Measurements from ENCODE around the gene GEMIN7. TPM values are rescaled to one million over a fixed set of nuclear protein-coding genes. Genes with fewer than 3 reads are reported as not detected.

GEMIN7 gene
- total RNA-seq, 1 donor from 2014 or later, result 63.6 TPM

- no peak for TF ChIP-seq CTCF (IDR thresholded peaks at IDR 0.05; ENCODE audit: insufficient read depth, low read length, poor library complexity, severe bottlenecking)
- DNase-seq (ENCODE audit: low read depth), result no peak
- no peaks in the 10 kb centered on the region for H3K27me3 ChIP-seq (ENCODE audit: control insufficient read depth, insufficient read depth, low read length)
- H3K4me3 ChIP-seq (ENCODE audit: low read depth, low read length), result no peak overlapping the region
- peaks cover 5% of the 10 kb centered on the region for H3K36me3 ChIP-seq (ENCODE audit: control insufficient read depth, insufficient read depth, low read length)
These were observed 21.6 kb upstream of the GEMIN7 start for GRCh38 chr19:45057444-45057843.

DNA sequence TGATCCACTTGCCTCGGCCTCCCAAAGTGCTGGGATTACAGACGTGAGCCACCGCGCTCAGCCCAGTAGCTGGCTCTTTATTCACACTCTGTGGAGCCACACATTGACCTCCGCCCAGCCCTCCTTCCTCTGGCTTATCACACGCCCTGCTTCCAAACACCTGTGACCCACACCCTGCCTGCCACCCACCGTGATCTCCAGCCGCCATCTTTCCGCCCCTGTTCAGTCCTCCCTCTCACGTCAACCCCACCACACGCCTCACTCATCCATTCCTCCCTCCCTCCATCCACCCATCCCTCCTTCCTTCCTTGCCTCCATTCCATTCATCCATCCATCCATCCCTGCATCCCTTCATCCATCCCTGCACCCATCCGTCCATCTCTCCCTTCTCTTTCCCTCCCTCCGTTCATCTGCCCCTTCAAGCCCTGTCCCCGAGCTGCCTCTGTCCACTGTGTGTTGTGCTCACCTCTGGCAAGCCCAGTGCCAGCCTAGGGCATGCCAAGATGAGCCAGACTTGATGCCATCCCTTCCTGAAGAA is 20.4 kb upstream of the GEMIN7 start:
- TF ChIP-seq CTCF (IDR thresholded peaks at IDR 0.05; ENCODE audit: insufficient read depth, low read length, poor library complexity, severe bottlenecking), result no peak

DNA sequence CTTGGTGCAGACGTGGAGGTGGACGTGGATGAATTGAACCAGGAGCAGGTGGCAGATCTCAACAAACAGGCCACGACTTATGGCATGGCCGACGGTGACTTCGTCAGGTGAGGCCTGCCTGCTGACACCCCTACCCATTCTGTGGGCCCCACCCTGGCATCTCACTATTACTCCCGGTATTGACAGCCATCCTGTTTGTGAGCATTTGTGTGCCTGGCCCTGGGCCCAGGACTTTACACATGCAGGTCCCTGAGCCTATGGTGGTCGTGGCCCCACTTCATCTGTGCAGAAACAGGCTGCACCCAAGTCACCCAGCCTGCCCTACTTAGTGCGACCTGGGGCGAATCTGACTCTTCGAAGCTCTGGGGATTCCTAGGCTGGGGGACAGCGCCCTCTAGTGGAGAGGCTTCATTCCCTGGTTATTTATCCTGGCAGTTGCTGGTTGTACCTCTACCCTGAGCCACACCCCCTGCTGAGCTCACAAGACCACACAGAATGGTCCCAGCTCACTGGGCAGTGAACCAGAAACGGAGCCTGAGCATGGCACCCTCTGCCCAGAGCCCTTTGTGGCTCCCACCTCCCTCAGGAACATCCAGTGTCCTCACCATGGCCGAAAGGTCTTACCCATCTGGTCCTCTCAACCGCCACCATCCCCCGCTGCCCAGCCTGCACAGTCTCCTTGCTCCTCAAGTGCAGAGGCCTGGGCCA is 19.6 kb upstream of the GEMIN7 start:
- Histone ChIP-seq H3K27me3 (ENCODE audit: control insufficient read depth, insufficient read depth, low read length) (no peaks in the 10 kb centered on the region), H3K36me3 (ENCODE audit: control insufficient read depth, insufficient read depth, low read length) (peaks cover 5% of the 10 kb centered on the region), H3K4me3 (ENCODE audit: low read depth, low read length) (no peak overlapping the region)
- DNase-seq (ENCODE audit: low read depth), result peak; percentile 45
- peak; percentile 89 for TF ChIP-seq CTCF (IDR thresholded peaks at IDR 0.05; ENCODE audit: insufficient read depth, low read length, poor library complexity, severe bottlenecking)

More for the DNA sequence above, 20.4 kb upstream of the GEMIN7 start:
- no peaks in the 10 kb centered on the region for H3K27me3 ChIP-seq (ENCODE audit: control insufficient read depth, insufficient read depth, low read length)
- H3K4me3 ChIP-seq (ENCODE audit: low read depth, low read length), result no peak overlapping the region
- H3K36me3 ChIP-seq (ENCODE audit: control insufficient read depth, insufficient read depth, low read length), result peaks cover 5% of the 10 kb centered on the region
- no peak for DNase-seq (ENCODE audit: low read depth)

DNA sequence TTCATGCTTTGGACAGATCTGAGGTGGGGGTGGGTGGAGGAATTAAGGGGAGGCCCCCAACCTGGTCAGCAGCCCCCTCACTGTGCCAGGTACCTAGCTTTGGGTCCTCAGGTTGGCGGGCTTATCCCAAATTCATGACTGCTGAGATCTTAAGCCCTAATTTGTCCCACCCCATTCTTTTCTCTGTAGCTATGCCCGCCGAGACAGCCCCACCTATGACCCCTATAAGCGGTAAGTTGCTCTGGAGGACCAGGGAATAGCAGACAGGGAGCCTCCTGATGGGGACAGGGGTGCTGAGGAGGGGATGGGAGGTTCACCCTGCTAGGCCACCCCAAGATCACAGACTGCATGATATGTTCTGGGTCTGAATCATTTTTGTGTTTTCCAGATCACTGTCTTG is 17.1 kb upstream of the GEMIN7 start:
- Histone ChIP-seq H3K4me3 (ENCODE audit: low read depth, low read length) (no peak overlapping the region), H3K27me3 (ENCODE audit: control insufficient read depth, insufficient read depth, low read length) (no peaks in the 10 kb centered on the region), H3K36me3 (ENCODE audit: control insufficient read depth, insufficient read depth, low read length) (peaks cover 3% of the 10 kb centered on the region)
- TF ChIP-seq CTCF (IDR thresholded peaks at IDR 0.05; ENCODE audit: insufficient read depth, low read length, poor library complexity, severe bottlenecking), result no peak
- DNase-seq (ENCODE audit: low read depth), result no peak

- Histone ChIP-seq H3K4me3 (ENCODE audit: low read depth, low read length) (no peak overlapping the region), H3K27me3 (ENCODE audit: control insufficient read depth, insufficient read depth, low read length) (no peaks in the 10 kb centered on the region), H3K36me3 (ENCODE audit: control insufficient read depth, insufficient read depth, low read length) (peaks cover 2% of the 10 kb centered on the region)
- no peak for TF ChIP-seq CTCF (IDR thresholded peaks at IDR 0.05; ENCODE audit: insufficient read depth, low read length, poor library complexity, severe bottlenecking)
- DNase-seq (ENCODE audit: low read depth), result no peak
These were observed 14.9 kb upstream of the GEMIN7 start for GRCh38 chr19:45063851-45064801.
